Measurements from ENCODE around the gene SYNPO.

SYNPO gene

GRCh38 chr5:150690760-150691159, 50.3 kb downstream of the SYNPO start:
- DNase-seq (ENCODE audit: low read depth) = no peak

GRCh38 chr5:150692276-150692675, 51.8 kb downstream of the SYNPO start:
- no peak for DNase-seq (ENCODE audit: low read depth)

GRCh38 chr5:150694612-150695011, 54.2 kb downstream of the SYNPO start:
- no peak for DNase-seq (ENCODE audit: low read depth)

- DNase-seq (ENCODE audit: low read depth) = no peak
Measured at GRCh38 chr5:150700246-150700593, 59.8 kb downstream of the SYNPO start.

- peak; percentile 82 for DNase-seq (ENCODE audit: low read depth)
Measured at GRCh38 chr5:150700594-150701377, 60.3 kb downstream of the SYNPO start, which contains the start of gene RBM22. Gene RBM22 (minus strand): TSS chr5:150701062. CDS start chr5:150700985, 77 bp downstream.

- DNase-seq (ENCODE audit: low read depth) = no peak
Measured at GRCh38 chr5:150703762-150704161, 63.3 kb downstream of the SYNPO start.

GRCh38 chr5:150706776-150707390, 66.4 kb downstream of the SYNPO start:
- DNase-seq (ENCODE audit: low read depth) = no peak

Data from stromal cell of bone marrow (primary cell).